Measurements from ENCODE around the gene TPP1.

GRCh38 chr11:6664551-6664950, 45.3 kb upstream of the TPP1 start:
- TF ChIP-seq POLR2AphosphoS5 (IDR thresholded peaks at IDR 0.05) (no peak), CTCF (IDR thresholded peaks at IDR 0.05) (no peak), POLR2A (IDR thresholded peaks at IDR 0.05) (no peak)

Data from breast epithelium (tissue), 3 donors.